HTR-8/SVneo (cell line): ENCODE results near the gene MS4A6E.
"Not testable (repeated sequence)": the region's sequence is repeated elsewhere in the genome, so short reads cannot be mapped to it uniquely, and the experiment has no call there.

ENCODE experiments used
- DNase-seq: peaks from one replicate; pipeline ENCODE4 v3.0.0; 2011; ENCODE audit warnings: low spot score, mixed read lengths; ENCODE audit not compliant: insufficient read length
- FAIRE-seq: peaks from 2 replicates; lab custom pipeline; 2011; peaks lifted over from hg19 to GRCh38; lab: Jason Lieb, UNC

The MS4A6E gene

GRCh38 chr11:60326955-60327354, at the start of gene MS4A6E:
Gene MS4A6E (plus strand): TSS chr11:60327255. CDS start chr11:60334896, 7,641 bp downstream.
- DNase-seq (no peak), FAIRE-seq (no peak)

GRCh38 chr11:60280412-60280811, 46.6 kb upstream of the MS4A6E start, which contains the start of gene MS4A4A:
Gene MS4A4A (plus strand): TSS chr11:60280666. CDS start chr11:60280676, 10 bp downstream.
- FAIRE-seq (no peak), DNase-seq (no peak)

GRCh38 chr11:60281485-60281884, 45.6 kb upstream of the MS4A6E start:
- no peak for FAIRE-seq
- DNase-seq = no peak

- DNase-seq = no peak
- no peak for FAIRE-seq
Observed at GRCh38 chr11:60282286-60282685, 44.8 kb upstream of the MS4A6E start.

GRCh38 chr11:60285411-60286126, 41.5 kb upstream of the MS4A6E start:
- not testable (repeated sequence) for DNase-seq, FAIRE-seq

GRCh38 chr11:60288531-60288930, 38.5 kb upstream of the MS4A6E start:
- DNase-seq = no peak
- no peak for FAIRE-seq

- no peak for DNase-seq
- FAIRE-seq = no peak
Observed at GRCh38 chr11:60292145-60292544, 34.9 kb upstream of the MS4A6E start.

GRCh38 chr11:60301178-60301577, 25.9 kb upstream of the MS4A6E start:
- no peak for DNase-seq
- FAIRE-seq = no peak

- not testable (repeated sequence) for FAIRE-seq, DNase-seq
Observed at GRCh38 chr11:60301884-60302283, 25.2 kb upstream of the MS4A6E start.

- FAIRE-seq (no peak), DNase-seq (no peak)
Observed at GRCh38 chr11:60303661-60304060, 23.4 kb upstream of the MS4A6E start.

- peak; percentile 11 for DNase-seq
- FAIRE-seq = no peak
Observed at GRCh38 chr11:60305906-60306619, 21.0 kb upstream of the MS4A6E start.

GRCh38 chr11:60307507-60308195, 19.4 kb upstream of the MS4A6E start:
- DNase-seq = no peak
- peak; percentile 20 for FAIRE-seq

GRCh38 chr11:60310407-60310998, 16.6 kb upstream of the MS4A6E start:
- FAIRE-seq (no peak), DNase-seq (no peak)

- no peak for DNase-seq
- FAIRE-seq = no peak
Observed at GRCh38 chr11:60314635-60315321, 12.3 kb upstream of the MS4A6E start.

GRCh38 chr11:60315871-60316270, 11.2 kb upstream of the MS4A6E start:
- FAIRE-seq = no peak
- DNase-seq = no peak

GRCh38 chr11:60316317-60316716, 10.7 kb upstream of the MS4A6E start:
- DNase-seq (no peak), FAIRE-seq (no peak)

- no peak for DNase-seq
- FAIRE-seq = no peak
Observed at GRCh38 chr11:60318726-60319125, 8.3 kb upstream of the MS4A6E start.

- FAIRE-seq (no peak), DNase-seq (no peak)
Observed at GRCh38 chr11:60321051-60321450, 6.0 kb upstream of the MS4A6E start.

GRCh38 chr11:60328460-60328859, 1.4 kb downstream of the MS4A6E start:
- DNase-seq (no peak), FAIRE-seq (no peak)

- no peak for FAIRE-seq
- no peak for DNase-seq
Observed at GRCh38 chr11:60332846-60333245, 5.8 kb downstream of the MS4A6E start.
